Measurements from ENCODE around the gene HNRNPLL.

Gene HNRNPLL

GRCh38 chr2:38620282-38620977 is 17.7 kb upstream of the HNRNPLL start:
- TF ChIP-seq CTCF (conservative IDR thresholded peaks at IDR 0.05; ENCODE audit: control insufficient read depth, insufficient read depth, low read depth, low read length), result no peak

GRCh38 chr2:38619458-38620164 is 16.9 kb upstream of the HNRNPLL start:
- H3K4me3 ChIP-seq (ENCODE audit: control insufficient read depth, low read depth, low read length), result no peak overlapping the region
- DNase-seq (ENCODE audit: low read depth), result peak; percentile 59
- no peak for TF ChIP-seq CTCF (conservative IDR thresholded peaks at IDR 0.05; ENCODE audit: control insufficient read depth, insufficient read depth, low read depth, low read length)

More at GRCh38 chr2:38620282-38620977, 17.7 kb upstream of the HNRNPLL start:
- DNase-seq (ENCODE audit: low read depth), result peak; percentile 88
- no peak overlapping the region for H3K4me3 ChIP-seq (ENCODE audit: control insufficient read depth, low read depth, low read length)

DNA sequence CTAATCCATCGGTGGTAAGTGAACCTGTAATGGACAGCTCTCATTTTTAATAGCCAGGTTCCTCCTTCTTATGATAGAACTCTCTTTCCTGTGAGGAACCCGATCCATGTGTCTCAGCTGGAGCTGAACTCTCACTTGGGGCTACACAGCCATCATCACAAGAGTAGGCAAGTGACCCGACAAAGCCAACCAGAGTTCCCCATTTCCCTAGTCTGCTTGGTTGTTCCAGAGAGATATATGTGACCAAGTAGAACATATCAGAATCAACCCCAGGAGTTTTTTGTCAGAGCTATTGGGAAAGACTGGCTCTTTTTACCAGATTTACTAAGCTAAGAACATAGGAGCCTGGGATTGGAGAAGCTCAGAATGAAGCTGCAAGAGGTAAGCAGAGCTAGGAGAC is 14.6 kb upstream of the HNRNPLL start:
- H3K4me3 ChIP-seq (ENCODE audit: control insufficient read depth, low read depth, low read length), result no peak overlapping the region
- TF ChIP-seq CTCF (conservative IDR thresholded peaks at IDR 0.05; ENCODE audit: control insufficient read depth, insufficient read depth, low read depth, low read length), result no peak
- DNase-seq (ENCODE audit: low read depth), result no peak

- TF ChIP-seq CTCF (conservative IDR thresholded peaks at IDR 0.05; ENCODE audit: control insufficient read depth, insufficient read depth, low read depth, low read length), result no peak
- H3K4me3 ChIP-seq (ENCODE audit: control insufficient read depth, low read depth, low read length), result no peak overlapping the region
- peak; percentile 71 for DNase-seq (ENCODE audit: low read depth)
Observed at GRCh38 chr2:38615237-38615636, 12.5 kb upstream of the HNRNPLL start.

DNA sequence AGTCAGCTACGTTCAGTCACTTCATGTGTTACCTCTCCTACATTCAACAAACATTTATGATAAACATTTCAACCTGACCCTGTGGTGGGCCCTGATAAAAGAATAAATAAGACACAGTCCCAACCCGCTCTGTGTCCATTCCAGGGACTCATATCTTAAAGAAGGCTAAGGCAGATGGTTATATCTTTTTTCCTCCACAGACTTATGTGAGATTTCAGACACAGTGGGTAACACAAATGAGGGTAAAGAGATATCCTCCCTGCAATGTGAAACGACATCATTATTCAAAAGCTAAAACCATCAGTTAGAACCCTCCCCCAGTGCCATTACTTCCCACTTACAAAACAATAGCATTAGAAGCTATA is 11.1 kb upstream of the HNRNPLL start:
- no peak overlapping the region for H3K4me3 ChIP-seq (ENCODE audit: control insufficient read depth, low read depth, low read length)
- no peak for TF ChIP-seq CTCF (conservative IDR thresholded peaks at IDR 0.05; ENCODE audit: control insufficient read depth, insufficient read depth, low read depth, low read length)
- no peak for DNase-seq (ENCODE audit: low read depth)

- no peak overlapping the region for H3K4me3 ChIP-seq (ENCODE audit: control insufficient read depth, low read depth, low read length)
- peak; percentile 52 for DNase-seq (ENCODE audit: low read depth)
- no peak for TF ChIP-seq CTCF (conservative IDR thresholded peaks at IDR 0.05; ENCODE audit: control insufficient read depth, insufficient read depth, low read depth, low read length)
Observed at GRCh38 chr2:38613126-38613848, 10.6 kb upstream of the HNRNPLL start.

All from fibroblast of mammary gland (primary cell).